SU-DHL-6 (cell line): Measurements from ENCODE around the gene PHYHIPL.
A peak's percentile ranks its signal among the peaks of the same experiment; 100 is the strongest.

Experiments used
- CTCF ChIP-seq: fragments of 200-600 bp; sonication (generic); IDR thresholded peaks from one replicate; pipeline ENCODE4 v1.5.1; 2017; ENCODE audit warnings: antibody characterized with exemption, mild to moderate bottlenecking, low read length, moderate library complexity; ENCODE audit not compliant: insufficient read depth, poor library complexity, severe bottlenecking
- EZH2phosphoT487 ChIP-seq: fragments of 200-600 bp; sonication (generic), shearing (Covaris generic); conservative IDR thresholded peaks from 2 replicates; pipeline ENCODE4 v1.6.1; 2018; ENCODE audit warnings: mild to moderate bottlenecking, antibody characterized with exemption, low read length, moderate library complexity, mixed read lengths

- TF ChIP-seq CTCF (peak; percentile 32), EZH2phosphoT487 (no peak)
Measured at GRCh38 chr10:59240582-59241183, 64.2 kb downstream of the PHYHIPL start.
